GM19035 (cell line): ENCODE measurements around the gene HIPK1.
"Not testable (repeated sequence)": the region's sequence is repeated elsewhere in the genome, so short reads cannot be mapped to it uniquely, and the experiment has no call there.

Source experiments
- ATAC-seq: cut with Tn5 transposase; IDR thresholded peaks from one replicate; pipeline ENCODE4 v1.9.1; 2021; ENCODE audit not compliant: unreplicated experiment

Gene HIPK1

DNA sequence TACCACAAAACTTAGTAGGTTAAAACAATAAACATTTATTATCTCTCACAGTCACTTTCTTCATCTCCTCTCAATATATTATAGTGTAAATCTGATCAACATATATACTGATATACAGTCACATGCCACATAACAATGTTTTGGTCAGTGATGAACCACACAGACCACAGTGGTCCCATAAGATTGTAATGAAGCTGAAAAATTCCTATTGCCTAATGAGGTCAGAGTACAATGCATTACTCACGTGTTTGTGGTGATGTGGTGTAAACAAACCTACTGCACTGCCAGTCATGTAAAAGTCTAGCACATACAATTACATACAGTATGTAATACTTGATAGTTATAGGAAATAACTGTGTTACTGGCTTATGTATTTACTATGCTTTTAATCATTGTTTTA lies 80.3 kb downstream of the HIPK1 start:
- ATAC-seq: no peak

- ATAC-seq: no peak
Observed at GRCh38 chr1:114010433-114011184, 81.5 kb downstream of the HIPK1 start.

- ATAC-seq: no peak
Observed at GRCh38 chr1:114011796-114012195, 82.7 kb downstream of the HIPK1 start.

DNA sequence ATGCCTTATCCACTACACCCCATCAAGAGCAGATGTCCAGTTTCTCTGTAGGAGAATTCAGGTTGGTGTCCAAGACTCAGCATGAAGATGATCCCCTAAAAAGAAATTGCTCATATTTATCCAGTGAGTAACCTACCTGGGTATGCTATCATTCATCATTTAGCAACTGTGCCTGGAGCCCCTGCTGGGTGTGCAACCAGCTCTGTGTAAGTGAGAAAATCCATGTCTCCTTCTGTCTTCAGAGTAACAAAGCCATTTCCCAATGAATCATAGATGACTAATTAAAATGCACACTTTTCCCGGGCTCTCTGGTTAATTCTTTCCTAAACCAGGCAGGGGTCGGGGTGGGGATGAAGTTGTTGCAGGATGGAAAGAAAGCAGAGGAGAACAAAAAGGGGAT lies 86.0 kb downstream of the HIPK1 start:
- no peak for ATAC-seq

GRCh38 chr1:114019724-114020123 lies 90.6 kb downstream of the HIPK1 start:
- ATAC-seq: not testable (repeated sequence)

GRCh38 chr1:114021665-114022099 lies 92.6 kb downstream of the HIPK1 start:
- ATAC-seq: no peak

- ATAC-seq: no peak
Observed at GRCh38 chr1:114022877-114023276, 93.8 kb downstream of the HIPK1 start.

- no peak for ATAC-seq
Observed at GRCh38 chr1:114023377-114023776, 94.3 kb downstream of the HIPK1 start.

- ATAC-seq: no peak
Observed at GRCh38 chr1:114024049-114024448, 94.9 kb downstream of the HIPK1 start.

GRCh38 chr1:114025609-114026401 lies 96.7 kb downstream of the HIPK1 start:
- no peak for ATAC-seq

DNA sequence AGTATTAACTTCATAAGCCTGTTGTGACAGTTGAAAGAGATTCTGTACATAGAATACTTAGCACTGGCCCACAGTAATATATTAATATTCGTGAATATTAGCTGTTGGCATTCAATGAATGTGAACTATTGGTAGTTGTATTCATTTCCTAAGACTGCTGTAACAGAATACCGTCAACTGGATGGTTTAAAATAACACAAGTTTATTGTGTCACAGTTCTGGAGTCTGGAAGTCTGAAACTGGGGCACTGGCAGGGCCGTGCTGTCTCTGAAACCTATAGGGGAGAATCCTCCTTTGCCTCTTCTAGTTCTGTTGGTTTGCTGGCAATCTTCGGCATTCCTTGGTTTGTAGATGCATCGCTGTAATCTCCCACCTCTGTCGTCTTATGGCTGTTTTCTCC lies 97.7 kb downstream of the HIPK1 start:
- ATAC-seq: no peak
